Measurements from ENCODE around the gene NBEA.

Gene NBEA

GRCh38 chr13:35681685-35682084, 739.6 kb downstream of the NBEA start:
- no peak overlapping the region for H3K27ac ChIP-seq
- TF ChIP-seq CTCF (conservative IDR thresholded peaks at IDR 0.05): no peak

GRCh38 chr13:35684432-35684831, 742.4 kb downstream of the NBEA start:
- no peak for TF ChIP-seq CTCF (conservative IDR thresholded peaks at IDR 0.05)
- no peak overlapping the region for H3K27ac ChIP-seq

GRCh38 chr13:35687336-35687735, 745.3 kb downstream of the NBEA start:
- no peak overlapping the region for H3K27ac ChIP-seq
- TF ChIP-seq CTCF (conservative IDR thresholded peaks at IDR 0.05): no peak

GRCh38 chr13:35690581-35691207, 748.6 kb downstream of the NBEA start:
- no peak overlapping the region for H3K27ac ChIP-seq
- TF ChIP-seq CTCF (conservative IDR thresholded peaks at IDR 0.05): no peak

- TF ChIP-seq CTCF (conservative IDR thresholded peaks at IDR 0.05): no peak
- H3K27ac ChIP-seq: no peak overlapping the region
Measured at GRCh38 chr13:35693134-35693784, 751.2 kb downstream of the NBEA start.

- H3K27ac ChIP-seq: no peak overlapping the region
- TF ChIP-seq CTCF (conservative IDR thresholded peaks at IDR 0.05): no peak
Measured at GRCh38 chr13:35694031-35694430, 752.0 kb downstream of the NBEA start.

- no peak for TF ChIP-seq CTCF (conservative IDR thresholded peaks at IDR 0.05)
- no peak overlapping the region for H3K27ac ChIP-seq
Measured at GRCh38 chr13:35694549-35695447, 752.7 kb downstream of the NBEA start.
